Ectodermal cell (in vitro differentiated cells): Measurements from ENCODE around the gene GPBP1L1.

Experiments
- H3K27ac ChIP-seq: 2 replicates; pipeline ENCODE4 v1.7.0; 2013; ENCODE audit warnings: mild to moderate bottlenecking, low read depth, low read length; ENCODE audit not compliant: insufficient read depth, poor library complexity, severe bottlenecking
- H3K27me3 ChIP-seq: 2 replicates; pipeline ENCODE4 v1.7.0; 2013; ENCODE audit warnings: mild to moderate bottlenecking, low read length; ENCODE audit not compliant: insufficient read depth, control insufficient read depth, poor library complexity, severe bottlenecking
- H3K36me3 ChIP-seq: one replicate; pipeline ENCODE4 v1.7.0; 2013; ENCODE audit warnings: low read length; ENCODE audit not compliant: control insufficient read depth, insufficient read depth
- H3K4me1 ChIP-seq: one replicate; pipeline ENCODE4 v1.7.0; 2013; ENCODE audit warnings: low read length; ENCODE audit not compliant: control insufficient read depth, insufficient read depth
- H3K4me3 ChIP-seq: 2 replicates; pipeline ENCODE4 v1.7.0; 2013; ENCODE audit warnings: low read depth, low read length, control low read depth; ENCODE audit not compliant: insufficient read depth
- H3K9me3 ChIP-seq: 2 replicates; pipeline ENCODE4 v1.7.0; 2013; ENCODE audit warnings: mild to moderate bottlenecking, low read length, moderate library complexity; ENCODE audit not compliant: control insufficient read depth
- WGBS, 2 experiments: methylation state at CpG; one replicate each; pipeline ENCODE4 v1.1.7; 2013; ENCODE audit warnings: missing lambda C conversion rate in 2 of 2; 5-methylcytosine and 5-hydroxymethylcytosine counted together

GPBP1L1 gene

GRCh38 chr1:45666836-45667235 lies 19.5 kb downstream of the GPBP1L1 start:
- no peaks in the 10 kb centered on the region for H3K36me3 ChIP-seq
- WGBS, 2 experiments = 90 to 97% methylated on average over 1 to 2 of the region's 2 CpGs
- H3K27me3 ChIP-seq = no peaks in the 10 kb centered on the region
- H3K4me1 ChIP-seq = no peaks in the 10 kb centered on the region
- H3K27ac ChIP-seq = no peak overlapping the region
- no peaks in the 10 kb centered on the region for H3K9me3 ChIP-seq
- H3K4me3 ChIP-seq = no peak overlapping the region

GRCh38 chr1:45660336-45660735 lies 26.0 kb downstream of the GPBP1L1 start:
- H3K27ac ChIP-seq = no peak overlapping the region
- H3K36me3 ChIP-seq = peaks cover 53% of the 10 kb centered on the region
- no peaks in the 10 kb centered on the region for H3K9me3 ChIP-seq
- H3K27me3 ChIP-seq = no peaks in the 10 kb centered on the region
- H3K4me1 ChIP-seq = no peaks in the 10 kb centered on the region
- no peak overlapping the region for H3K4me3 ChIP-seq
- 100% methylated on average over 1 to 2 of the region's 2 CpGs for WGBS, 2 experiments

GRCh38 chr1:45659222-45659621 lies 27.1 kb downstream of the GPBP1L1 start:
- no peaks in the 10 kb centered on the region for H3K4me1 ChIP-seq
- WGBS, 2 experiments = 97 to 100% methylated on average over 2 of the region's 2 CpGs
- no peaks in the 10 kb centered on the region for H3K9me3 ChIP-seq
- no peak overlapping the region for H3K4me3 ChIP-seq
- no peak overlapping the region for H3K27ac ChIP-seq
- H3K27me3 ChIP-seq = no peaks in the 10 kb centered on the region
- peaks cover 64% of the 10 kb centered on the region for H3K36me3 ChIP-seq

GRCh38 chr1:45658171-45658570 lies 28.2 kb downstream of the GPBP1L1 start:
- H3K4me3 ChIP-seq = no peak overlapping the region
- 94 to 95% methylated on average over 2 of the region's 2 CpGs for WGBS, 2 experiments

GRCh38 chr1:45656573-45657226 lies 29.6 kb downstream of the GPBP1L1 start:
- H3K4me3 ChIP-seq = no peak overlapping the region
- 89 to 93% methylated on average over 2 to 3 of the region's 3 CpGs for WGBS, 2 experiments
- peaks cover 78% of the 10 kb centered on the region for H3K36me3 ChIP-seq
- H3K27ac ChIP-seq = no peak overlapping the region
- H3K9me3 ChIP-seq = no peaks in the 10 kb centered on the region
- no peaks in the 10 kb centered on the region for H3K27me3 ChIP-seq
- H3K4me1 ChIP-seq = no peaks in the 10 kb centered on the region

More at GRCh38 chr1:45658171-45658570, 28.2 kb downstream of the GPBP1L1 start:
- Histone ChIP-seq H3K27ac (no peak overlapping the region), H3K36me3 (peaks cover 71% of the 10 kb centered on the region), H3K9me3 (no peaks in the 10 kb centered on the region), H3K4me1 (no peaks in the 10 kb centered on the region), H3K27me3 (no peaks in the 10 kb centered on the region)

GRCh38 chr1:45654540-45655280 lies 31.6 kb downstream of the GPBP1L1 start:
- Histone ChIP-seq H3K4me3 (no peak overlapping the region), H3K36me3 (peaks cover 75% of the 10 kb centered on the region), H3K27me3 (no peaks in the 10 kb centered on the region), H3K9me3 (no peaks in the 10 kb centered on the region), H3K4me1 (no peaks in the 10 kb centered on the region), H3K27ac (no peak overlapping the region)
- 93 to 98% methylated on average over 11 to 12 of the region's 12 CpGs for WGBS, 2 experiments

GRCh38 chr1:45647248-45648021 lies 38.9 kb downstream of the GPBP1L1 start:
- peaks cover 36% of the 10 kb centered on the region for H3K36me3 ChIP-seq
- H3K4me1 ChIP-seq = no peaks in the 10 kb centered on the region
- H3K27ac ChIP-seq = no peak overlapping the region
- 96 to 97% methylated on average over 9 of the region's 9 CpGs for WGBS, 2 experiments
- no peak overlapping the region for H3K4me3 ChIP-seq
- no peaks in the 10 kb centered on the region for H3K27me3 ChIP-seq
- no peaks in the 10 kb centered on the region for H3K9me3 ChIP-seq

GRCh38 chr1:45644661-45645060 lies 41.7 kb downstream of the GPBP1L1 start:
- WGBS, 2 experiments = 90 to 98% methylated on average over 2 of the region's 2 CpGs
- Histone ChIP-seq H3K4me1 (no peaks in the 10 kb centered on the region), H3K27me3 (no peaks in the 10 kb centered on the region), H3K9me3 (no peaks in the 10 kb centered on the region), H3K36me3 (peaks cover 44% of the 10 kb centered on the region), H3K4me3 (no peak overlapping the region), H3K27ac (no peak overlapping the region)

GRCh38 chr1:45643978-45644377 lies 42.4 kb downstream of the GPBP1L1 start:
- Histone ChIP-seq H3K27me3 (no peaks in the 10 kb centered on the region), H3K4me3 (no peak overlapping the region), H3K27ac (no peak overlapping the region), H3K4me1 (no peaks in the 10 kb centered on the region), H3K36me3 (peaks cover 45% of the 10 kb centered on the region), H3K9me3 (no peaks in the 10 kb centered on the region)

- Histone ChIP-seq H3K27me3 (no peaks in the 10 kb centered on the region), H3K4me1 (no peaks in the 10 kb centered on the region), H3K4me3 (no peak overlapping the region), H3K9me3 (no peaks in the 10 kb centered on the region), H3K27ac (no peak overlapping the region), H3K36me3 (peaks cover 51% of the 10 kb centered on the region)
- 93% methylated on average over 5 of the region's 5 CpGs for WGBS, 2 experiments
Observed at GRCh38 chr1:45643321-45643720, 43.0 kb downstream of the GPBP1L1 start.
